Stimulated activated CD4-positive, alpha-beta T cell treated with anti-CD3 and anti-CD28 coated beads, TNF-alpha, amount 100 ng/mL, for 24 hours (primary cell): ENCODE measurements around the gene SPACDR.
A peak's percentile ranks its signal among the peaks of the same experiment; 100 is the strongest.

Experiments
- DNase-seq, 3 experiments: peaks; one replicate each; pipeline ENCODE4 v3.0.0-alpha.2; 2020; ENCODE audit warnings: low read depth in 3 of 3

Gene SPACDR

GRCh38 chr7:100415448-100415847, 48.6 kb downstream of the SPACDR start:
- no peak for DNase-seq

- no peak for DNase-seq
Measured at GRCh38 chr7:100413889-100414288, 50.2 kb downstream of the SPACDR start.

- no peak for DNase-seq
Measured at GRCh38 chr7:100413346-100413745, 50.7 kb downstream of the SPACDR start.

GRCh38 chr7:100411101-100411500, 53.0 kb downstream of the SPACDR start:
- no peak for DNase-seq

- peak in 2 of 3 experiments; percentile 9 to 24 for DNase-seq
Measured at GRCh38 chr7:100407285-100408180, 56.5 kb downstream of the SPACDR start.

GRCh38 chr7:100406767-100407166, 57.3 kb downstream of the SPACDR start:
- no peak for DNase-seq
